ENCODE data around the gene CACNA1I. TPM values are rescaled to one million over a fixed set of nuclear protein-coding genes. Genes with fewer than 3 reads are reported as not detected.

CACNA1I gene
- total and polyA plus RNA-seq, 2 of the 8 experiments (the other 6 are each of a cell fraction or from before 2014, with no cell fraction given): 0.77 to 1.2 TPM

DNA sequence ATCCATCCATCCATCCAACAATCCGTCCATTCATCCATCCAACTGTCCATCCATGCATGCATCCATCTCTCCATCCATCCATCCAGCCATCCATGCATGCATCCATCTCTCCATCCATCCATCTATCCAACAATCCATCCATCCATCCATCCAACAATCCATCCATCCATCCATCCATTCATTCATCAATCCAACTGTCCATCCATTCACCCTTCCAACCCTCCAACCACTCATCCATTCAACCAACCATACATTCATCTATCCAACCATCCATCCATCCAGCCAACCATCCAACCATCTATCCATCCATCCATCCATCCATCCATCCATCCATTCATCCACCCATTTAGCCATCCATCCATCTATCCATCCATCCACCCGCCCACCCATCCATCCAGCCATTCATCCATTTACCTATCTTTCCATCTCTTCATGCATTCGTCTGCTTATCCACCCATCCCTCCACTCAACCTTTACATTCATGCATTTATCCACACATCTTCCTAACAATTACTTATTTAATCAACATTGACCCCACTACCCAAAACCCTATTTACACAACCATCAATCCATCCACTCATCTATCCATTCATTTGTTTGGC, 12.6 kb downstream of the CACNA1I start (continued):
- TF ChIP-seq CHD7 (IDR thresholded peaks at IDR 0.05; ENCODE audit: insufficient replicate concordance, low read length) (no peak), RBBP5 (IDR thresholded peaks at IDR 0.05; ENCODE audit: borderline replicate concordance, low read depth, low read length) (no peak), ATF2 (IDR thresholded peaks at IDR 0.05; ENCODE audit: low read length) (no peak), TBP (IDR thresholded peaks at IDR 0.05; ENCODE audit: low read depth, low read length) (no peak)
- TF ChIP-seq, protein P1, sequence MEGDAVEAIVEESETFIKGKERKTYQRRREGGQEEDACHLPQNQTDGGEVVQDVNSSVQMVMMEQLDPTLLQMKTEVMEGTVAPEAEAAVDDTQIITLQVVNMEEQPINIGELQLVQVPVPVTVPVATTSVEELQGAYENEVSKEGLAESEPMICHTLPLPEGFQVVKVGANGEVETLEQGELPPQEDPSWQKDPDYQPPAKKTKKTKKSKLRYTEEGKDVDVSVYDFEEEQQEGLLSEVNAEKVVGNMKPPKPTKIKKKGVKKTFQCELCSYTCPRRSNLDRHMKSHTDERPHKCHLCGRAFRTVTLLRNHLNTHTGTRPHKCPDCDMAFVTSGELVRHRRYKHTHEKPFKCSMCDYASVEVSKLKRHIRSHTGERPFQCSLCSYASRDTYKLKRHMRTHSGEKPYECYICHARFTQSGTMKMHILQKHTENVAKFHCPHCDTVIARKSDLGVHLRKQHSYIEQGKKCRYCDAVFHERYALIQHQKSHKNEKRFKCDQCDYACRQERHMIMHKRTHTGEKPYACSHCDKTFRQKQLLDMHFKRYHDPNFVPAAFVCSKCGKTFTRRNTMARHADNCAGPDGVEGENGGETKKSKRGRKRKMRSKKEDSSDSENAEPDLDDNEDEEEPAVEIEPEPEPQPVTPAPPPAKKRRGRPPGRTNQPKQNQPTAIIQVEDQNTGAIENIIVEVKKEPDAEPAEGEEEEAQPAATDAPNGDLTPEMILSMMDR (IDR thresholded peaks at IDR 0.05; ENCODE audit: control extremely low read depth in 1 of 3, insufficient read depth in 1 of 3, low read depth in 1 of 3, low read length in 3 of 3): no peak
